Prostate gland (tissue), 2 donors: ENCODE results near the gene ATP1A3.

Experiments
- POLR2A ChIP-seq: fragments of 450-650 bp; IDR thresholded peaks from one replicate; pipeline ENCODE4 v1.6.1; 2016; ENCODE audit warnings: antibody characterized with exemption, mild to moderate bottlenecking
- POLR2AphosphoS5 ChIP-seq: sonication (generic); formaldehyde crosslinking; IDR thresholded peaks from one replicate; pipeline ENCODE4 v1.6.1; 2017; ENCODE audit warnings: antibody characterized with exemption
- TF ChIP-seq, protein P1 (sequence below), 4 experiments: fragments of 200-600 bp in 2 of 4; fragments of 450-650 bp in 2 of 4; sonication (generic) in 2 of 4; IDR thresholded peaks; 1 replicate in 3 of 4; 2 replicates in 1 of 4; pipeline ENCODE4 v1.5.1; 2016 to 2019; ENCODE audit warnings: antibody characterized with exemption in 4 of 4, mild to moderate bottlenecking in 2 of 4, moderate library complexity in 2 of 4

GRCh38 chr19:42005504-42005903 is 11.5 kb upstream of the ATP1A3 start:
- TF ChIP-seq, protein P1, sequence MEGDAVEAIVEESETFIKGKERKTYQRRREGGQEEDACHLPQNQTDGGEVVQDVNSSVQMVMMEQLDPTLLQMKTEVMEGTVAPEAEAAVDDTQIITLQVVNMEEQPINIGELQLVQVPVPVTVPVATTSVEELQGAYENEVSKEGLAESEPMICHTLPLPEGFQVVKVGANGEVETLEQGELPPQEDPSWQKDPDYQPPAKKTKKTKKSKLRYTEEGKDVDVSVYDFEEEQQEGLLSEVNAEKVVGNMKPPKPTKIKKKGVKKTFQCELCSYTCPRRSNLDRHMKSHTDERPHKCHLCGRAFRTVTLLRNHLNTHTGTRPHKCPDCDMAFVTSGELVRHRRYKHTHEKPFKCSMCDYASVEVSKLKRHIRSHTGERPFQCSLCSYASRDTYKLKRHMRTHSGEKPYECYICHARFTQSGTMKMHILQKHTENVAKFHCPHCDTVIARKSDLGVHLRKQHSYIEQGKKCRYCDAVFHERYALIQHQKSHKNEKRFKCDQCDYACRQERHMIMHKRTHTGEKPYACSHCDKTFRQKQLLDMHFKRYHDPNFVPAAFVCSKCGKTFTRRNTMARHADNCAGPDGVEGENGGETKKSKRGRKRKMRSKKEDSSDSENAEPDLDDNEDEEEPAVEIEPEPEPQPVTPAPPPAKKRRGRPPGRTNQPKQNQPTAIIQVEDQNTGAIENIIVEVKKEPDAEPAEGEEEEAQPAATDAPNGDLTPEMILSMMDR (IDR thresholded peaks at IDR 0.05) = no peak
- TF ChIP-seq POLR2A = no peak
- no peak for TF ChIP-seq POLR2AphosphoS5
